Esophagus squamous epithelium (tissue), 4 donors: ENCODE measurements around the gene LMBRD1.

ENCODE experiments used
- POLR2A ChIP-seq, 4 donors: fragments of 450-650 bp; IDR thresholded peaks; one replicate each; pipeline ENCODE4 v1.6.1; 2017; ENCODE audit warnings: antibody characterized with exemption in 4 of 4, mild to moderate bottlenecking in 4 of 4, moderate library complexity in 3 of 4
- TF ChIP-seq, protein P1 (sequence below), 6 experiments: fragments of 450-650 bp in 4 of 6; fragments of 200-600 bp in 2 of 6; sonication (generic) in 2 of 6; IDR thresholded peaks; one replicate each; pipeline ENCODE4 v1.5.1; 2016 to 2019; ENCODE audit warnings: antibody characterized with exemption in 6 of 6, mild to moderate bottlenecking in 4 of 6, moderate library complexity in 4 of 6

DNA sequence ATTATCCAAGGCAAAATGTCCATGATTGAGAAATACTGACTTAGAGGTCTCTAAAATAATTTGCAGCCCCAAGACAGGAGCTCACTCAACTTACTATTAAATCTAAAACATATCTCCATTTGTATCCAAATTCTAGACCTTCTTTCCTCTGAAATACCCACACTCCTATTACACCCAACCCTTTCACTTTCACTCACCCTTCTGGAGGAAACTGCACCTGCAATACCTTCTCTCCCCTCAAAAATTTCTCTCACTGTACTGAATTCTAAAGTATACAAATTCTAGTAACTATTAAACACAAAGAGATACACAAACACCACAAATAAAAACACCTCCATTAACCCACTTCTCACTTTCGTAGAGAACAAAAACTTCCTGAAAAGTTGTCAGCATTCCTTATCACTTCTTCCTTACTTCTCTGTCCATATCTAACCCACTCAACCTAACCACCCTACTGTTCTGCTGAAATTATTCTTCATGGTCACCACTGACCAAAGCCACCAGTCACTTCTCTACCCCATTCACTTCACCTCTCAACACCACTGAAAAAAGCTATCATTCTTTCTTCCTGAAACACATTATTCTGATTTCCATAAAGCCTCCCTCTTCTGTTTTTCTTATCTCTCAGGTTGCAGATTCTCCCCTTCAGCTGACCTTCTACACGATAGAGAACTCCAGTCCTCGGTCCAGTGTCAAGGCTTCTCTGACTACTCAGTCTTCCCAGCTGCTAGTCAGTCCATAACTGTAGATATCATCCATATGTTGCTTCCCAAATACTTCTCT, 12.0 kb downstream of the LMBRD1 start:
- TF ChIP-seq, protein P1, sequence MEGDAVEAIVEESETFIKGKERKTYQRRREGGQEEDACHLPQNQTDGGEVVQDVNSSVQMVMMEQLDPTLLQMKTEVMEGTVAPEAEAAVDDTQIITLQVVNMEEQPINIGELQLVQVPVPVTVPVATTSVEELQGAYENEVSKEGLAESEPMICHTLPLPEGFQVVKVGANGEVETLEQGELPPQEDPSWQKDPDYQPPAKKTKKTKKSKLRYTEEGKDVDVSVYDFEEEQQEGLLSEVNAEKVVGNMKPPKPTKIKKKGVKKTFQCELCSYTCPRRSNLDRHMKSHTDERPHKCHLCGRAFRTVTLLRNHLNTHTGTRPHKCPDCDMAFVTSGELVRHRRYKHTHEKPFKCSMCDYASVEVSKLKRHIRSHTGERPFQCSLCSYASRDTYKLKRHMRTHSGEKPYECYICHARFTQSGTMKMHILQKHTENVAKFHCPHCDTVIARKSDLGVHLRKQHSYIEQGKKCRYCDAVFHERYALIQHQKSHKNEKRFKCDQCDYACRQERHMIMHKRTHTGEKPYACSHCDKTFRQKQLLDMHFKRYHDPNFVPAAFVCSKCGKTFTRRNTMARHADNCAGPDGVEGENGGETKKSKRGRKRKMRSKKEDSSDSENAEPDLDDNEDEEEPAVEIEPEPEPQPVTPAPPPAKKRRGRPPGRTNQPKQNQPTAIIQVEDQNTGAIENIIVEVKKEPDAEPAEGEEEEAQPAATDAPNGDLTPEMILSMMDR (IDR thresholded peaks at IDR 0.05): no peak
- no peak for TF ChIP-seq POLR2A (IDR thresholded peaks at IDR 0.05)
